HepG2 (cell line): ENCODE data around the gene CHRNA3. TPM values are rescaled to one million over a fixed set of nuclear protein-coding genes. Genes with fewer than 3 reads are reported as not detected.

Experiments
- ATAC-seq: fragments of 200-7000 bp; cut with Tn5 transposase; 3 replicates; pipeline ENCODE4 v1.9.1; 2020; ENCODE audit warnings: mild to moderate bottlenecking, moderate library complexity
- BruUV-seq: library from RNA; stranded (reverse); fragments of 400-500 nt; replicated peaks from 2 replicates; lab custom pipeline; 2021; lab: Mats Ljungman, UMichigan
- CTCF ChIA-PET: fragments of 300-600 bp; formaldehyde crosslinking; extraction: SDS; loops from one replicate; lab custom pipeline; 2021; ENCODE audit warnings: low total read pairs, inconsistent platforms, low intra/inter-chr PET ratio; lab: Yijun Ruan, JAX
- POLR2A ChIA-PET: fragments of 350-600 bp; sonication (Branson Sonifier 250); formaldehyde crosslinking; loops from one replicate; lab custom pipeline; 2020; ENCODE audit warnings: antibody characterized with exemption, inconsistent platforms; lab: Yijun Ruan, JAX
- DNase-seq: peaks from one replicate; pipeline ENCODE4 v3.0.0-alpha.2; 2015; ENCODE audit warnings: low spot score
- FAIRE-seq: peaks from 3 replicates; lab custom pipeline; 2011; peaks lifted over from hg19 to GRCh38; lab: Jason Lieb, UNC
- H2AFZ ChIP-seq: one replicate; pipeline ENCODE4 v1.6.1; 2011; ENCODE audit warnings: low read length, inconsistent platforms
- H3K27ac ChIP-seq: fragments of 300-600 bp; 3 replicates; pipeline ENCODE4 v1.8.0; 2011; ENCODE audit warnings: mixed run types, mild to moderate bottlenecking, mixed read lengths, low read length, inconsistent platforms; ENCODE audit not compliant: insufficient read depth; ENCODE audit errors: extremely low read length
- H3K27me3 ChIP-seq, 2 experiments: fragments of 200-600 bp in 1 of 2; 2 replicates in 1 of 2; 3 replicates in 1 of 2; pipeline versions ENCODE4 v1.6.0 to v1.8.0; 2011; ENCODE audit warnings: low read length in 2 of 2, mild to moderate bottlenecking in 2 of 2, moderate library complexity in 2 of 2, inconsistent platforms in 1 of 2; ENCODE audit not compliant: insufficient read depth in 2 of 2, control insufficient read depth in 1 of 2
- H3K36me3 ChIP-seq, 2 experiments: fragments of 200-600 bp in 1 of 2; replicated peaks in 1 of 2; 2 replicates in 1 of 2; 3 replicates in 1 of 2; pipeline versions ENCODE4 v1.5.1 to v1.8.0; 2011; ENCODE audit warnings: low read length in 2 of 2, inconsistent platforms in 1 of 2; ENCODE audit not compliant: insufficient read depth in 2 of 2, control insufficient read depth in 1 of 2
- H3K4me1 ChIP-seq: 2 replicates; pipeline ENCODE4 v1.5.1; 2012; ENCODE audit warnings: low read length, inconsistent platforms; ENCODE audit not compliant: insufficient read depth
- H3K4me2 ChIP-seq: 2 replicates; pipeline ENCODE4 v1.6.0; 2011; ENCODE audit warnings: low read depth, low read length, inconsistent platforms
- H3K4me3 ChIP-seq, 3 experiments: fragments of 200-600 bp in 1 of 3; sonication (generic), shearing (Covaris generic) in 1 of 3; replicated peaks in 1 of 3; 2 replicates each; pipeline ENCODE4 v1.5.1; 2011 to 2016; ENCODE audit warnings: low read length in 3 of 3, inconsistent platforms in 2 of 3, low read depth in 2 of 3, mild to moderate bottlenecking in 2 of 3, control low read depth in 1 of 3, mixed read lengths in 1 of 3; ENCODE audit not compliant: insufficient read depth in 1 of 3
- H3K79me2 ChIP-seq: one replicate; pipeline ENCODE4 v1.6.1; 2011; ENCODE audit warnings: low read length, inconsistent platforms; ENCODE audit not compliant: insufficient read depth
- H3K9ac ChIP-seq: 2 replicates; pipeline ENCODE4 v1.6.0; 2011; ENCODE audit warnings: mild to moderate bottlenecking, low read depth, low read length, inconsistent platforms; ENCODE audit not compliant: insufficient read depth
- H3K9me3 ChIP-seq: 2 replicates; pipeline ENCODE4 v1.5.1; 2012; ENCODE audit warnings: mild to moderate bottlenecking, low read length
- H4K20me1 ChIP-seq: 2 replicates; pipeline ENCODE4 v1.6.0; 2011; ENCODE audit warnings: inconsistent platforms, mild to moderate bottlenecking, low read length, moderate library complexity; ENCODE audit not compliant: insufficient read depth
- ARNT2 ChIP-seq: sonication (generic); formaldehyde crosslinking; IDR thresholded peaks from 2 replicates; pipeline ENCODE4 v1.8.0; 2022; ENCODE audit warnings: mild to moderate bottlenecking, low read depth, missing genetic modification reagents, moderate library complexity
- ETS1 ChIP-seq: sonication (generic); formaldehyde crosslinking; IDR thresholded peaks from 2 replicates; pipeline ENCODE4 v1.4.0; 2020; ENCODE audit warnings: missing genetic modification reagents
- GABPA ChIP-seq, 2 experiments: IDR thresholded peaks; 2 replicates each; pipeline ENCODE4 v1.6.1; 2011 to 2016; ENCODE audit warnings: low read depth in 2 of 2, low read length in 1 of 2, missing biosample characterization in 1 of 2, missing genetic modification characterization in 1 of 2
- HDAC2 ChIP-seq: sonication (generic); formaldehyde crosslinking; IDR thresholded peaks from 2 replicates; pipeline ENCODE4 v1.4.0; 2020; ENCODE audit warnings: missing genetic modification reagents
- HNF1B ChIP-seq: sonication (generic); formaldehyde crosslinking; IDR thresholded peaks from 2 replicates; pipeline ENCODE4 v1.5.1; 2020; ENCODE audit warnings: mild to moderate bottlenecking, moderate library complexity, missing genetic modification reagents
- HNRNPLL ChIP-seq: fragments of 200-400 bp; formaldehyde crosslinking; IDR thresholded peaks from 2 replicates; pipeline ENCODE4 v1.6.1; 2017; ENCODE audit warnings: mild to moderate bottlenecking, low read depth, low read length; ENCODE audit not compliant: poor library complexity, severe bottlenecking
- MED8 ChIP-seq: sonication (generic); formaldehyde crosslinking; IDR thresholded peaks from 2 replicates; pipeline ENCODE4 v1.8.1; 2023; ENCODE audit warnings: mild to moderate bottlenecking, missing genetic modification reagents; ENCODE audit not compliant: insufficient replicate concordance
- SAFB2 ChIP-seq: sonication (generic); formaldehyde crosslinking; IDR thresholded peaks from 2 replicates; pipeline ENCODE4 v1.5.1; 2020; ENCODE audit warnings: missing genetic modification reagents, low read depth, mild to moderate bottlenecking, borderline replicate concordance
- SCMH1 ChIP-seq: sonication (generic); formaldehyde crosslinking; IDR thresholded peaks from 2 replicates; pipeline ENCODE4 v1.9.0; 2021; ENCODE audit warnings: missing genetic modification reagents, mild to moderate bottlenecking, borderline replicate concordance
- TCF7 ChIP-seq: sonication (generic); IDR thresholded peaks from 2 replicates; pipeline ENCODE4 v1.6.1; 2016; ENCODE audit warnings: antibody characterized with exemption, low read depth
- ZNF124 ChIP-seq: sonication (generic); formaldehyde crosslinking; IDR thresholded peaks from 2 replicates; pipeline ENCODE4 v1.4.0; 2020; ENCODE audit warnings: missing genetic modification reagents
- ZNF138 ChIP-seq: sonication (generic); formaldehyde crosslinking; IDR thresholded peaks from 2 replicates; pipeline ENCODE4 v1.5.0; 2020; ENCODE audit warnings: mild to moderate bottlenecking, low read depth, missing genetic modification reagents
- ZNF652 ChIP-seq: IDR thresholded peaks from 2 replicates; pipeline ENCODE4 v1.6.1; 2016; ENCODE audit warnings: low read depth, borderline replicate concordance
- ZNF674 ChIP-seq: sonication (generic); formaldehyde crosslinking; IDR thresholded peaks from 2 replicates; pipeline ENCODE4 v1.5.0; 2020; ENCODE audit warnings: low read depth, mild to moderate bottlenecking, missing genetic modification reagents
- ZNF724P ChIP-seq: sonication (generic); formaldehyde crosslinking; IDR thresholded peaks from 2 replicates; pipeline ENCODE4 v1.8.0; 2022; ENCODE audit warnings: missing genetic modification reagents, borderline replicate concordance
- ZNF776 ChIP-seq: sonication (generic); formaldehyde crosslinking; IDR thresholded peaks from 2 replicates; pipeline ENCODE4 v1.4.0; 2020; ENCODE audit warnings: mild to moderate bottlenecking, missing genetic modification reagents
- WGBS: methylation state at CpG from one replicate; pipeline ENCODE4 v1.1.6; 2017; ENCODE audit warnings: low lambda C conversion rate; 5-methylcytosine and 5-hydroxymethylcytosine counted together
- in situ Hi-C: cut with HindIII; loops from 2 replicates; pipeline ENCODE4 v1.10.0; 2017; ENCODE audit warnings: low pct_unique_long_range_greater_than_20kb; ENCODE audit not compliant: extremely low pct_ligation_motif_present
- intact Hi-C: fragments of 100-400 bp; cut with micrococcal nuclease; formaldehyde crosslinking; loops from one replicate; pipeline ENCODE4 v1.10.0; 2022; ENCODE audit not compliant: unreplicated experiment
- polyA plus RNA-seq, 8 experiments: library from polyadenylated mRNA; depleted of rRNA in 3 of 8; stranded (reverse) in 7 of 8; unstranded in 1 of 8; fragments of >200 nt; fragmentation: Illumina TruSeq in 4 of 8; extraction: Trizol in 4 of 8; gene quantifications; 2 replicates each; pipeline versions ENCODE4 v1.2.1 to v1.2.3, GENCODE V29; 2011 to 2016; ENCODE audit warnings: low read depth in 4 of 8, missing spikeins in 1 of 8, mixed read lengths in 1 of 8; ENCODE audit not compliant: insufficient read depth in 1 of 8
- total RNA-seq, 5 experiments: library from RNA; depleted of rRNA; stranded (reverse); fragments of >200 nt; fragmentation: Illumina TruSeq; extraction: Trizol; gene quantifications; 2 replicates each; pipeline ENCODE4 v1.2.3, GENCODE V29; 2016; ENCODE audit warnings: low read depth in 1 of 5

CHRNA3 gene
- total and polyA plus RNA-seq, 2 of the 13 experiments (the other 11 are each of a cell fraction or from before 2014, with no cell fraction given): not detected

DNA sequence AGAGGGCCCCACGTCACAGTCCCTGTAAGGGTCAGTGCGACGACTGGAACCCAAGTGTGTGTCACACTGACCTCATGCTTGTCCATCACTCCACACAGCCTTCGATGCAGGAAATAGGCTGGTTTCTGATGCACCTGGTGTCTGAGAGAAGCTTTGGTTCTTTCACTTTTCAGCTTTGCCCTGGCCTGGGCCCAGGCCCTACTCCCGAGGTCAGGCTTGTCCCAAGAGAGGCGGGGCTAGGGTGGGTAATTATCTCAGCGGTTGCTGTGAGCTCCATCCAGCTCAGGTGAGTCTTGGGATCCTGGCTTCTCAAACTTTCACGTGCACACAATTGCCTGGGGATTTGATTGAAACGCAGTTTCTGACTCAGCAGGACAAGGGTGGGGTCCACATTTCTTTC, 39.8 kb upstream of the CHRNA3 start:
- DNase-seq (no peak), ATAC-seq (no peak), FAIRE-seq (no peak)
- peaks cover 10% of the 10 kb centered on the region for H3K4me1 ChIP-seq
- WGBS: 45% methylated on average over 6 of the region's 9 CpGs
- H3K4me3 ChIP-seq: no peak overlapping the region
- no peak overlapping the region for H2AFZ ChIP-seq
- no peaks in the 10 kb centered on the region for H3K36me3 ChIP-seq
- no peak overlapping the region for H3K9ac ChIP-seq
- BruUV-seq: no TSS peak
- H3K79me2 ChIP-seq: no peaks in the 10 kb centered on the region
- in situ Hi-C loops: no loop called here
- CTCF ChIA-PET: no interaction called here
- H4K20me1 ChIP-seq: no peaks in the 10 kb centered on the region
- intact Hi-C loops: no loop called here
- H3K27ac ChIP-seq: no peak overlapping the region
- no peak for TF ChIP-seq MED8 (CRISPR knock-in tag)
- TF ChIP-seq SCMH1: no peak
- TF ChIP-seq ZNF674: no peak
- TF ChIP-seq ZNF776 (CRISPR knock-in tag): no peak
- TF ChIP-seq ZNF124 (CRISPR knock-in tag): no peak
- TF ChIP-seq ETS1 (CRISPR knock-in tag): no peak
- peaks cover 0 to 6% of the 10 kb centered on the region in 2 experiments; a peak in 1 of 5 replicates for H3K27me3 ChIP-seq
- H3K9me3 ChIP-seq: no peaks in the 10 kb centered on the region
- no peak overlapping the region for H3K4me2 ChIP-seq
- POLR2A ChIA-PET: no interaction called here

DNA sequence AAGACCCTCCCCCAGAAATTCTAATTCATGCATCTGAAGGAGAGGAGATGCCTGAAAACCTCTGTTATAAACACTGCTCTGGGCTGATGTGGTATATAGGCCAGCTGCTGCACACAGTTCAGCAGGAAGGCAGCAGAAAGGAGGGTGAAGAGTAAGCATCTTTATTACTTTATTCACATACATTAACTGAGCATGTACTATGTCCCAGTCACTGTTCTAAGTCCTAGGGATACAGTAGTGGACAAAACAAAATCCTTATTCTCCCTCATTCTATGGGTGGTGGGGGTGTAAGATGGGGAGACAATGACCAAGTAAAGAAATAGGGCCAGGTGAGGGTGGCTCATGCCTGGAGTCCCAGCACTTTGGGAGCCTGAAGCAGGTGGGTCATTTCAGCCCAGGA, 38.0 kb upstream of the CHRNA3 start:
- H3K9me3 ChIP-seq: no peaks in the 10 kb centered on the region
- H3K27me3 ChIP-seq: peaks cover 0 to 3% of the 10 kb centered on the region in 2 experiments; a peak in 1 of 5 replicates
- H3K4me2 ChIP-seq: no peak overlapping the region
- H3K4me1 ChIP-seq: peaks cover 10% of the 10 kb centered on the region
- no TSS peak for BruUV-seq
- DNase-seq: no peak
- no peaks in the 10 kb centered on the region for H3K36me3 ChIP-seq
- no peak overlapping the region for H3K9ac ChIP-seq
- H3K4me3 ChIP-seq: no peak overlapping the region
- no peak overlapping the region for H3K27ac ChIP-seq
- no peak for FAIRE-seq
- CTCF ChIA-PET: no interaction called here
- no peak for ATAC-seq
- no peaks in the 10 kb centered on the region for H4K20me1 ChIP-seq
- H2AFZ ChIP-seq: no peak overlapping the region
- POLR2A ChIA-PET: no interaction called here
- intact Hi-C loops (no loop called here), in situ Hi-C loops (no loop called here)
- no peaks in the 10 kb centered on the region for H3K79me2 ChIP-seq
- TF ChIP-seq ZNF138 (CRISPR knock-in tag) (no peak), TCF7 (no peak), GABPA (IDR thresholded peaks at IDR 0.05; ENCODE audit: low read depth, low read length) (no peak), GABPA (CRISPR knock-in tag; IDR thresholded peaks at IDR 0.05; ENCODE audit: low read depth) (no peak), ZNF724P (no peak), HNF1B (CRISPR knock-in tag) (no peak), ARNT2 (CRISPR knock-in tag) (no peak), HNRNPLL (no peak), ETS1 (CRISPR knock-in tag) (no peak), ZNF652 (CRISPR knock-in tag) (no peak), SAFB2 (CRISPR knock-in tag) (no peak), HDAC2 (CRISPR knock-in tag) (no peak)
